Activated CD4-positive, alpha-beta T cell treated with anti-CD3 and anti-CD28 coated beads for 4 hours (primary cell): ENCODE measurements around the gene LGALS3BP.

Experiments used
- DNase-seq, 2 donors: peaks; one replicate each; pipeline ENCODE4 v3.0.0-alpha.2; 2020

Gene LGALS3BP

DNA sequence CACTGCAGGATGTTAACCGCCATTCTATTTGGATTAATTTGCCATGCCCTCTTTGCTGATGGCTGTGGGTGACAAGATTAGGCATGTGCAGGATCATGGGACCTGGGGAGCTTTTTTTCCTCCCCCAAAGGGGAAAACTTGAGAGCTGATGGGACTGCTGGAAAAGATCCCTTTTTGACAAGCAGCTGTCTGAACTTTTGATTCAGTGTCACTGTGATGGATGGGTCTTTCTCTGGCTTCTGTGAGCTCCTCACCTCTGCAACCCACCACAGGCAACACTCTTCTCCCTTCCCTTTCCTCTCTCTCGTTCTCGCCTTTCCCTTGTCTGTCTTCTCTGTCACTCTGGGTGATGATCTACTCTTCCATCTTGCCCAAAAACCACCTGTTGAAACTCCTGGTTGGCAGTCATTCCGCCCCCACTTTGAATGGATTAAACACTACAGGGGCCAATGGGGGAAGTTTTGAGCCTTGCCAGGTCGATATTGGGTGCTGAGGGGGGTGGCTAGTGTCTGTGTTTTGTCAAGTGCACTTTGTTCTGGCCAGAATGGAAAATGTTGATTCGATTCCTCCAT, 32.9 kb upstream of the LGALS3BP start:
- DNase-seq, result no peak

- no peak for DNase-seq
Observed at GRCh38 chr17:79011451-79012147, 31.9 kb upstream of the LGALS3BP start.

- DNase-seq, result no peak
Observed at GRCh38 chr17:79010304-79010646, 30.6 kb upstream of the LGALS3BP start.

DNA sequence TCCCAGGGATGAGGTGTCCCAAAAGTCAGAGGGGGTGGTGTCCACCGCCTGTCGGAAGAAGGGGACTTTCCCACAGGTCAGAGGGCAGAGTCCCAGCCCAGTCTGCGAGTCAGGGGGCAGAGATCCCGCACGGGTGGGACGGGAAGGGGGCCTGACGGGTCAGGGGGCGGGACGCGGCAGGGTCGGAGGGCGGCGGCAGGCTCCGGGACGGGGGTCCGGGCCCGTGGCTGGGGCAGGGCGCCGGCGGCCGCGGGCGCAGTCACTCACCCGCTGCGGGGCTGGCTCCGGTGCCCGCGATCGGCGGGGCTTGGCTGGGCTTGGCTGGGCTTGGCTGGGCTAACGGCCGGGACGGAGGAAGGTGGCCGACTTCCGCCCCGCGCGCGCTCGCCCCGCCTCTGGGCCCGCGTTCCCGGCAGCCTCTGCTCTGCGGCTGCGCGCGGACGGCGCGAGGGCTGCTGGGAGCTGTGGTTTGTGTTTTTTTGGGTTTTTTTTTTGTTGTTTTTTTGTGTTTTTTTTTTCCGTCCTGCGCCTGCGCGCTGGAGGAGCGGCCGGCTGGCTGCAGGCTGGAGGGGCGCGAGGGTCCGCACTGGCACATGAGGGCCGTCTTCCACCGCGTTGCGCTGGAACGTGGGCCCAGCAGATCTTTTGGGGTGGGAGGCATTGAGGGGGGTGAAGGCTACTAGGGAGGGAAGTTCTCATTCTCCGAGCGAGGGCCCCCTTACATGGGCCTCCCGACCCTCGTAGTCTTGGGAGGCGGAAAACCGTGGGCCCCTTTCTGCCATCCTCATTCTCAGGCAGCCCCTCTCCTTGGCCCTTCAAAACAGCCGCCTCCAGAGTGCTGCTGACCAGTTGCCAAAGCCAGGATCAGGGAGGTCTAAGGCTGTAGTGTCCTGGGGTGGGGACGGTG, 29.9 kb upstream of the LGALS3BP start, which contains the start of gene CANT1:
TSS of gene CANT1 (minus strand) at position 368 of the 907 bp plus-strand sequence. CDS start 12,142 bp downstream, outside the sequence.
- DNase-seq, result peak; percentile 77 to 80

DNA sequence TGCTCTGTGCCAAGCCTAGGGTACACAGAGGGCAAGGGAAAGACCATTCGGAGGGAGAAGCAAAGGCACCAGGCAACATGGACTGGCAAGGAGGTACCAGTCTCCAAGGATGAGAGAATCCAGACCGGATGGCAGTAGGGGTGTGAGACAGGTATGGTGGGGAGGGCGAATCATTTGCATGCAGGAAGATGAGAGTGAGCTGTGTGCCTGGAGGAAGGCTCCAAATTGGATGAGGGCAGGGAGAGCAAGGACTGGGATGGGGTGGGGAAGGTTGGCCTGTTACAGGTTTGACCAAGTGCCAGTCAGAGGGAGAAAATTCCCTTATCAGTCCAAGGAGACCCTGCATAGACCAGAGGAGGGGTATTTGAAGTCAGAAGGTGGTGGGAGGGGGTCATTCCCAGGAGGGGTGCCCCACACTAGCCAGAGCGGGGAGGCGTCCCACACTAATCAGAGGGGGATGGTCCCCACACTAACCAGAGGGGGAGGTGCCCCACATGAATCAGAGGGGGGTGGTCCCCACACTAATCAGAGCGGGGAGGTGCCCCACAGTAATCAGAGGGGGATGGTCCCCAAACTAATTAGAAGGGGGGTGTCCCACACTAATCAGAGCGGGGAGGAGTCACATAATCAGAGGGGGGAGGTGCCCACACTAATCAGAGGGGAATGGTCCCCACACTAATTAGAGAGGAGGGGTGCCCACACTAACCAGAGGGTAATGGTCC, 29.1 kb upstream of the LGALS3BP start:
- DNase-seq, result no peak

- DNase-seq, result no peak
Observed at GRCh38 chr17:79007504-79008381, 28.0 kb upstream of the LGALS3BP start.

DNA sequence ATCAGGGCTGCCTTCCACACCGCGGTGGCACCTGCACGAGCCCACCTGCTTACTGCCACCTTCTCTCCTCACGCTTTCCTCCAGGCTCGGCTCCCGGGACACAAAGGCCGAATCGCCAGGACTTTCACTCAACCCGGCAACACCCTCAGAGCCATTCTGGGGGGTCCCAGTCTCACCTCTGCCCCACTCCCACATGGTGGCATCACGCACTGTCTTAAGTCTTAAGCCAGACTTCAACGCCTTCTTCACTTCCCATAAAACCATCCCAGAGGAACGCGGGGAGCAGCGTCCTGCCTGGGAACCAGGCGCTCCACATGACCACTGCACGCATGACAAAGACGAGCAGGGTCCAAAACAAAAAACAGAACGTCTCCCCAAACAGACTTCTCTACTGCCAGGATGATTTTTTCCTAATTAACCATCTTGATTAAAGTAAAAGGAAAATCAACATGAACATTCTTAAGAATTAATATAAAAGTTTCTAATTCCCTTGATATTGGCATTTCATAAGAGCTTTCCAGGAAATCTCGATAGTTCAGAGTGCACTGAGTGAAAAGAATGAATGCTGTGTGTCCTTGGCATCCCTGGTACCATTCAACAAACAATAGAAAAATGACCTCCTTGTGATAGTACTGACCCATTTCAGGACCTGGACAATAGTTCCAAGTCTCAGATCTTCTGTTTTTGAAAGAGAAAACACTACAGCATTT, 27.2 kb upstream of the LGALS3BP start:
- DNase-seq, result no peak

GRCh38 chr17:79006046-79006445, 26.3 kb upstream of the LGALS3BP start:
- no peak for DNase-seq

DNA sequence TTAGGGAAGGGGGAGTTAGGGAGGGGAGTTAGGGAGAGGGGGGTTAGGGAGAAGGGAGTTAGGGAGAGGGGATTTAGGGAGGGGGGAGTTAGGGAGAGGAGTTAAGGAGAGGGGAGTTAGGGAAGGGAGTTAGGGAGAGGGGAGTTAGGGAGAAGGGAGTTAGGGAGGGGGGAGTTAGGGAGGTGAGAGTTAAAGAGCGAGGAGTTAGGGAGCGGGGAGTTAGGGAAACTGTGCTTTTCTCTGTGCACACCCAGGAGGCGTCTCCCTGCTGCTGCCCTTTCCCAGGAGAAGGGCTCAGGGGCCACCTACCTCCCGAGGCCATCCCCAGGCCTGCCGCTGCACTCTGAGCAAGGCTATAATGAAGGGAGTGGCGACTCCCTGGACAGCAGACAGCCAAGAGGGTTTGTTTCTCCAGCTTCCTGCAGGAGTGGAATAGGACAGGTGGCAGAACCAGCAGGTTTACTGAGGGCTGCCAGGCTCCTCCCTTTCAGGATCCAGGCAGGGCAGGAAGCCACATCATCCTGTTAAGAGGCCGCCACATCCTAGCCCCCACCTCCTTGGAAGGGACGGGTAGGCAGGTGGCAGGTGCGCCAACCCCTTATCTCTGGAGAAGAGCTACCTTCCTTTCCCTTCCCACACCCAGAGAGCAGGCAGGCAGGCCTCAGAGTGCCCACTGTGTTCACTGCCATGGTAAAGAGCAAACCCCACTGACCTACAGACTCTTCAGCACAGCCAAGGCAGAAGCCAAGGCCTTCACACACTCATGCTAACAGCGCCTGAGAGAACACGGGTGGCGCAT, 25.5 kb upstream of the LGALS3BP start:
- DNase-seq, result no peak

DNA sequence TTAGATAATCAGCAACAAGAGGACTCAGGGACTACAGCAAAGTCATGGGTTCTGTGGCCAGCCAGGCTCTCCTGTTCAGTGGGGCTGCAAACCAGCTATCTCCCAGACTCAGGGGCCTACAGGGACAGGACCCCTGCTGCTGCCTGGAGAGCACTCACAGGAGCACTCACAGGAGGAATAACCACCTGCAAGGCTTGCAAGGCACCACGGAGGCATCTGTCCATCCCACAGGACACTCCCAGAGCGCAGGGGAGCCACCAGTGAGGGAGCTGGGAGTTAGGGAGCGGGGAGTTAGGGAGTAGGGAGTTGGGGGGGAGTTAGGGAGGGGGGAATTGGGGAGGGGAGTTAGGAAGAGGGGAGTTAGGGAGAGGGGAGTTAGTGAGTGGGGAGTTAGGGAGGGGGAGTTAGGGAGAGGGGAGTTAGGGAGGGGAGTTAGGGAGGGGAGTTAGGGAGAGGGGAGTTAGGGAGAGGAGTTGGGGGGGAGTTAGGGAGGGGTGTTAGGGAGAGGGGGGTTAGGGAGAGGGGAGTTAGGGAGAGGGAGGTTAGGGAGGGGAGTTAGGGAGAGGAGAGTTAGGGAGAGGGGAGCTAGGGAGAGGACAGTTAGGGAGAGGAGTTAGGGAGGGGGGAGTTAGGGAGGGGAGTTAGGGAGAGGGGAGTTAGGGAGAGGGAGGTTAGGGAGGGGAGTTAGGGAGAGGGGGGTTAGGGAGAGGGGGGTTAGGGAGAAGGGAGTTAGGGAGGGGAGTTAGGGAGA, 24.1 kb upstream of the LGALS3BP start:
- DNase-seq, result no peak

GRCh38 chr17:79002796-79003593, 23.3 kb upstream of the LGALS3BP start:
- no peak for DNase-seq

- no peak for DNase-seq
Observed at GRCh38 chr17:79002291-79002690, 22.6 kb upstream of the LGALS3BP start.

- no peak for DNase-seq
Observed at GRCh38 chr17:79001190-79002020, 21.7 kb upstream of the LGALS3BP start.

GRCh38 chr17:79000396-79001189, 20.9 kb upstream of the LGALS3BP start:
- DNase-seq, result no peak

DNA sequence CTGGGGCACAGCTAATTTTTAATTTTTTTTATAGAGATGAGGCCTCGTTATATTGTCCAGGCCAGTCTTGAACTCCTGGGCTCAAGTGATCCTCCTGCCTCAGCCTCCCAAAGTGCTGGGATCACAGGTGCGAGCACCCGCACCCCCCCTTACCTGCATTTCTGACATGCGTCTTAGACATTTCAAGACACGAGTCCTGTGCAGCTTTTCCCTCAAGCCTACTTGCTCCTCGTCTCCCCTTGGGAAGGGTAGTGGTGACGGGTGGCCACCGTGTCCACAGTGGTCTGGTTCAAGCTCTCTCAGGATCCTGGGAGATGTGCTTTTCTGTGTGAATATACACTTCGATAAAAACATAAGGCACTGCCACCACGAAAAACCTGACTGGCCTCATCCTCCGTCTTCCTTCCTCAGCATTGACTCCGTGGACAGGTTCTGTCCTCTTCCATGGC, 20.2 kb upstream of the LGALS3BP start:
- no peak for DNase-seq

- DNase-seq, result no peak
Observed at GRCh38 chr17:78999056-78999768, 19.5 kb upstream of the LGALS3BP start.
